Neuronal stem cell (in vitro differentiated cells): ENCODE results near the gene MYO5C.

ENCODE experiments used
- DNase-seq: peaks from one replicate; pipeline ENCODE4 v3.0.0-alpha.2; 2013; ENCODE audit warnings: low spot score
- H2AFZ ChIP-seq: one replicate; pipeline ENCODE4 v1.6.1; 2013; ENCODE audit warnings: mild to moderate bottlenecking, low read length, inconsistent platforms
- H2AK5ac ChIP-seq: 2 replicates; pipeline ENCODE4 v1.6.1; 2013; ENCODE audit warnings: low read depth, mild to moderate bottlenecking, inconsistent platforms, low read length, moderate library complexity, mixed read lengths
- H2BK120ac ChIP-seq: 2 replicates; pipeline ENCODE4 v1.6.1; 2013; ENCODE audit warnings: low read depth, mild to moderate bottlenecking, inconsistent platforms, low read length, moderate library complexity, mixed read lengths
- H2BK12ac ChIP-seq: one replicate; pipeline ENCODE4 v1.6.1; 2013; ENCODE audit warnings: low read length, inconsistent platforms
- H2BK15ac ChIP-seq: 2 replicates; pipeline ENCODE4 v1.6.1; 2013; ENCODE audit warnings: mild to moderate bottlenecking, low read length, inconsistent platforms, mixed read lengths
- H2BK5ac ChIP-seq: one replicate; pipeline ENCODE4 v1.6.1; 2013; ENCODE audit warnings: inconsistent platforms, mild to moderate bottlenecking, low read length, moderate library complexity
- H3K14ac ChIP-seq: one replicate; pipeline ENCODE4 v1.6.1; 2013; ENCODE audit warnings: low read length, inconsistent platforms
- H3K18ac ChIP-seq: 2 replicates; pipeline ENCODE4 v1.6.1; 2013; ENCODE audit warnings: low read length, inconsistent platforms
- H3K23ac ChIP-seq: 2 replicates; pipeline ENCODE4 v1.6.1; 2013; ENCODE audit warnings: low read depth, mild to moderate bottlenecking, mixed read lengths, low read length, inconsistent platforms; ENCODE audit not compliant: poor library complexity
- H3K27ac ChIP-seq: replicated peaks from 3 replicates; pipeline ENCODE4 v1.5.1; 2013; ENCODE audit warnings: low read length, inconsistent platforms
- H3K27me3 ChIP-seq, 3 experiments: 2 replicates each; pipeline ENCODE4 v1.6.1; 2013; ENCODE audit warnings: low read length in 3 of 3, mild to moderate bottlenecking in 2 of 3, inconsistent platforms in 1 of 3, low read depth in 1 of 3, mixed read lengths in 1 of 3, moderate library complexity in 1 of 3; ENCODE audit not compliant: control insufficient read depth in 3 of 3, insufficient read depth in 3 of 3
- H3K36me3 ChIP-seq, 2 donors: replicated peaks in 1 of 2; 2 replicates each; pipeline ENCODE4 v1.6.1; 2013; ENCODE audit warnings: low read length in 2 of 2; ENCODE audit not compliant: control insufficient read depth in 2 of 2, insufficient read depth in 2 of 2
- H3K4ac ChIP-seq: 2 replicates; pipeline ENCODE4 v1.6.1; 2013; ENCODE audit warnings: inconsistent platforms, mild to moderate bottlenecking, low read length, moderate library complexity
- H3K4me1 ChIP-seq, 2 donors: 1 replicate in 1 of 2; 2 replicates in 1 of 2; pipeline ENCODE4 v1.6.1; 2013; ENCODE audit warnings: low read length in 2 of 2, low read depth in 1 of 2; ENCODE audit not compliant: control insufficient read depth in 2 of 2, insufficient read depth in 1 of 2
- H3K4me2 ChIP-seq: one replicate; pipeline ENCODE4 v1.6.1; 2013; ENCODE audit warnings: mild to moderate bottlenecking, low read length, inconsistent platforms; ENCODE audit not compliant: insufficient read depth, poor library complexity, severe bottlenecking
- H3K4me3 ChIP-seq, 2 donors: 2 replicates each; pipeline ENCODE4 v1.5.1; 2013; ENCODE audit warnings: low read length in 2 of 2, mild to moderate bottlenecking in 2 of 2, inconsistent platforms in 1 of 2, moderate library complexity in 1 of 2
- H3K79me1 ChIP-seq: one replicate; pipeline ENCODE4 v1.6.1; 2013; ENCODE audit warnings: low read depth, mild to moderate bottlenecking, inconsistent platforms, low read length, moderate library complexity
- H3K9ac ChIP-seq: one replicate; pipeline ENCODE4 v1.6.1; 2013; ENCODE audit warnings: mild to moderate bottlenecking, low read depth, low read length, inconsistent platforms; ENCODE audit not compliant: poor library complexity
- H3K9me3 ChIP-seq, 2 donors: replicated peaks in 1 of 2; 2 replicates each; pipeline versions ENCODE3 to v1.6.1; 2013; ENCODE audit warnings: low read length in 2 of 2, mild to moderate bottlenecking in 2 of 2, inconsistent platforms in 1 of 2, low read depth in 1 of 2, mixed read lengths in 1 of 2, moderate library complexity in 1 of 2; ENCODE audit not compliant: control insufficient read depth in 2 of 2, insufficient read depth in 1 of 2
- H4K8ac ChIP-seq: one replicate; pipeline ENCODE4 v1.6.1; 2013; ENCODE audit warnings: low read depth, mild to moderate bottlenecking, inconsistent platforms, low read length, moderate library complexity
- H4K91ac ChIP-seq: one replicate; pipeline ENCODE4 v1.6.1; 2013; ENCODE audit warnings: low read length, low read depth, mild to moderate bottlenecking, inconsistent platforms; ENCODE audit not compliant: poor library complexity
- WGBS, 2 donors: extraction: QIAGEN DNeasy Blood & Tissue Kit; methylation state at CpG; one replicate each; pipeline ENCODE4 v1.1.7; 2013; ENCODE audit warnings: missing lambda C conversion rate in 2 of 2, mixed read lengths in 1 of 2; ENCODE audit not compliant: insufficient read length in 2 of 2, insufficient replicate concordance in 1 of 2; ENCODE audit errors: extremely low coverage in 2 of 2; 5-methylcytosine and 5-hydroxymethylcytosine counted together

The MYO5C gene

GRCh38 chr15:52217186-52217585 lies 78.4 kb downstream of the MYO5C start:
- Histone ChIP-seq H2BK15ac (no peak overlapping the region), H3K14ac (no peak overlapping the region), H3K23ac (no peak overlapping the region), H3K36me3 (peaks cover 25 to 48% of the 10 kb centered on the region in 2 donors), H2BK120ac (no peak overlapping the region), H3K27ac (no peak overlapping the region), H4K8ac (no peak overlapping the region), H3K79me1 (no peaks in the 10 kb centered on the region), H4K91ac (no peak overlapping the region), H2AK5ac (no peak overlapping the region), H3K9me3 (no peaks in the 10 kb centered on the region), H2BK5ac (no peak overlapping the region), H3K4me1 (peaks cover 0 to 5% of the 10 kb centered on the region in 2 donors), H2AFZ (no peak overlapping the region), H3K18ac (no peak overlapping the region), H3K9ac (no peak overlapping the region), H3K4ac (no peak overlapping the region), H3K4me3 (no peak overlapping the region), H2BK12ac (no peak overlapping the region), H3K4me2 (no peak overlapping the region), H3K27me3 (no peaks in the 10 kb centered on the region)
- WGBS, 2 donors = no CpG with 5 or more reads among the region's 10 CpGs
- no peak for DNase-seq

- WGBS, 2 donors = no CpG with 5 or more reads among the region's 1 CpG
- Histone ChIP-seq H2BK120ac (no peak overlapping the region), H3K9me3 (no peaks in the 10 kb centered on the region), H2AK5ac (no peak overlapping the region), H3K14ac (no peak overlapping the region), H3K79me1 (no peaks in the 10 kb centered on the region), H3K9ac (no peak overlapping the region), H3K4me2 (no peak overlapping the region), H3K18ac (no peak overlapping the region), H3K4me3 (no peak overlapping the region), H3K27me3 (no peaks in the 10 kb centered on the region), H2AFZ (no peak overlapping the region), H3K36me3 (peaks cover 31 to 58% of the 10 kb centered on the region in 2 donors), H3K4ac (no peak overlapping the region), H3K23ac (no peak overlapping the region), H4K8ac (no peak overlapping the region), H3K27ac (no peak overlapping the region), H3K4me1 (peaks cover 0 to 5% of the 10 kb centered on the region in 2 donors), H2BK15ac (no peak overlapping the region), H2BK5ac (no peak overlapping the region), H2BK12ac (no peak overlapping the region), H4K91ac (no peak overlapping the region)
- DNase-seq = no peak
Observed at GRCh38 chr15:52214553-52214952, 81.1 kb downstream of the MYO5C start.

- H4K91ac ChIP-seq = no peak overlapping the region
- no peak overlapping the region for H3K4ac ChIP-seq
- H4K8ac ChIP-seq = no peak overlapping the region
- H2AFZ ChIP-seq = no peak overlapping the region
- no peak overlapping the region for H3K9ac ChIP-seq
- H3K18ac ChIP-seq = no peak overlapping the region
- no peaks in the 10 kb centered on the region for H3K9me3 ChIP-seq
- no peak overlapping the region for H3K4me3 ChIP-seq
- H3K36me3 ChIP-seq = peaks cover 32 to 47% of the 10 kb centered on the region in 2 donors
- no peak overlapping the region for H3K14ac ChIP-seq
- H3K4me1 ChIP-seq = peaks cover 0 to 5% of the 10 kb centered on the region in 2 donors
- no peak overlapping the region for H3K4me2 ChIP-seq
- H2BK12ac ChIP-seq = no peak overlapping the region
- no peaks in the 10 kb centered on the region for H3K79me1 ChIP-seq
- H2BK5ac ChIP-seq = no peak overlapping the region
- H2BK120ac ChIP-seq = no peak overlapping the region
- no CpG with 5 or more reads among the region's 3 CpGs for WGBS, 2 donors
- H2BK15ac ChIP-seq = no peak overlapping the region
- H3K27me3 ChIP-seq = peaks cover 0 to 2% (median 0%) of the 10 kb centered on the region in 3 experiments
- H3K23ac ChIP-seq = no peak overlapping the region
- DNase-seq = no peak
- no peak overlapping the region for H2AK5ac ChIP-seq
- no peak overlapping the region for H3K27ac ChIP-seq
Observed at GRCh38 chr15:52213206-52213605, 82.4 kb downstream of the MYO5C start.

- Histone ChIP-seq H4K8ac (no peak overlapping the region), H3K9ac (no peak overlapping the region), H2AK5ac (no peak overlapping the region), H3K4me1 (no peaks in the 10 kb centered on the region), H2BK5ac (no peak overlapping the region), H3K27me3 (peaks cover 0 to 2% (median 0%) of the 10 kb centered on the region in 3 experiments), H3K18ac (no peak overlapping the region), H3K36me3 (peaks cover 29 to 39% of the 10 kb centered on the region in 2 donors), H3K27ac (no peak overlapping the region), H3K4me2 (no peak overlapping the region), H2AFZ (no peak overlapping the region), H4K91ac (no peak overlapping the region), H3K14ac (no peak overlapping the region), H3K9me3 (no peaks in the 10 kb centered on the region), H3K23ac (no peak overlapping the region), H2BK15ac (no peak overlapping the region), H3K79me1 (peaks cover 2% of the 10 kb centered on the region), H3K4me3 (no peak overlapping the region), H3K4ac (no peak overlapping the region), H2BK12ac (no peak overlapping the region), H2BK120ac (no peak overlapping the region)
- WGBS, 2 donors = no CpG with 5 or more reads among the region's 2 CpGs
- peak; percentile 67 for DNase-seq
Observed at GRCh38 chr15:52208306-52208946, 87.2 kb downstream of the MYO5C start.
